Gastrocnemius medialis (tissue), 4 donors: Measurements from ENCODE around the gene RNASEH1.

Experiments
- CTCF ChIP-seq, 5 experiments: fragments of 450-650 bp in 3 of 5; fragments of 200-600 bp in 2 of 5; sonication (generic) in 2 of 5; IDR thresholded peaks in 4 of 5; conservative IDR thresholded peaks in 1 of 5; 1 replicate in 4 of 5; 2 replicates in 1 of 5; pipeline ENCODE4 v1.5.1; 2016 to 2019; ENCODE audit warnings: antibody characterized with exemption in 5 of 5, mild to moderate bottlenecking in 3 of 5, moderate library complexity in 3 of 5
- POLR2A ChIP-seq, 2 donors: fragments of 450-650 bp; IDR thresholded peaks; one replicate each; pipeline ENCODE4 v1.6.1; 2017; ENCODE audit warnings: antibody characterized with exemption in 2 of 2, mild to moderate bottlenecking in 2 of 2, moderate library complexity in 2 of 2

DNA sequence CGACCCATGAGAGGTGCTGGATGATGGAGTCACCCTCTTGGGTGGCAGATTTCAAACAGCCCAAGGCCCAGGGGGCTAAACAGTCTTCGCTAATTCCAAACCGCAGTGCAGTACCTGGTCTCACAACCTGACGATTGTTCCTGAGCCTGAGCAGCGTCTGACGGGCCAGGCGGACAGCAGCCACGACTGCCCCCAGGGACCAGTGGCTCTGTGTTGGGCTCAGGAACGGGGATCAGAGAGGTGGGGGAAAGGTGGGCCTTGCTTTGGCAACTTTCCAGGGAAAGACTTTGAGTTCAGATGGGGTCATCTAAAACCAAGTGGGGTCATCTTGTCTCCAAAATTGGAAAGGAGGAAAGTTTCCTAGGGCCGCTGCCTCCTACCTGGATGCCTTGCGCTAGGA, 37.3 kb upstream of the RNASEH1 start:
- TF ChIP-seq CTCF (IDR thresholded peaks at IDR 0.05 in 4 of 5, conservative IDR thresholded peaks at IDR 0.05 in 1 of 5) (no peak), POLR2A (IDR thresholded peaks at IDR 0.05) (no peak)
